A673 (cell line): Measurements from ENCODE around the gene AQR.

ENCODE experiments used
- EZH2 ChIP-seq: fragments of 200-600 bp; sonication (generic); IDR thresholded peaks from 2 replicates; pipeline ENCODE4 v1.6.1; 2017; ENCODE audit warnings: borderline replicate concordance, low read depth, mild to moderate bottlenecking, mixed read lengths, antibody characterized with exemption, low read length; ENCODE audit not compliant: poor library complexity, severe bottlenecking
- TF ChIP-seq, protein P1 (sequence below): fragments of 300-800, 200-600 bp; sonication (generic); conservative IDR thresholded peaks from 2 replicates; pipeline ENCODE4 v1.5.1; 2017; ENCODE audit warnings: low read depth, mild to moderate bottlenecking, antibody characterized with exemption, low read length, moderate library complexity, mixed read lengths

- TF ChIP-seq, protein P1, sequence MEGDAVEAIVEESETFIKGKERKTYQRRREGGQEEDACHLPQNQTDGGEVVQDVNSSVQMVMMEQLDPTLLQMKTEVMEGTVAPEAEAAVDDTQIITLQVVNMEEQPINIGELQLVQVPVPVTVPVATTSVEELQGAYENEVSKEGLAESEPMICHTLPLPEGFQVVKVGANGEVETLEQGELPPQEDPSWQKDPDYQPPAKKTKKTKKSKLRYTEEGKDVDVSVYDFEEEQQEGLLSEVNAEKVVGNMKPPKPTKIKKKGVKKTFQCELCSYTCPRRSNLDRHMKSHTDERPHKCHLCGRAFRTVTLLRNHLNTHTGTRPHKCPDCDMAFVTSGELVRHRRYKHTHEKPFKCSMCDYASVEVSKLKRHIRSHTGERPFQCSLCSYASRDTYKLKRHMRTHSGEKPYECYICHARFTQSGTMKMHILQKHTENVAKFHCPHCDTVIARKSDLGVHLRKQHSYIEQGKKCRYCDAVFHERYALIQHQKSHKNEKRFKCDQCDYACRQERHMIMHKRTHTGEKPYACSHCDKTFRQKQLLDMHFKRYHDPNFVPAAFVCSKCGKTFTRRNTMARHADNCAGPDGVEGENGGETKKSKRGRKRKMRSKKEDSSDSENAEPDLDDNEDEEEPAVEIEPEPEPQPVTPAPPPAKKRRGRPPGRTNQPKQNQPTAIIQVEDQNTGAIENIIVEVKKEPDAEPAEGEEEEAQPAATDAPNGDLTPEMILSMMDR: no peak
- no peak for TF ChIP-seq EZH2
These were observed 36.0 kb downstream of the AQR start for GRCh38 chr15:34933432-34933975.
